Tibial nerve (tissue), 4 donors: ENCODE measurements around the gene CYB561A3.

Source experiments
- CTCF ChIP-seq, 5 experiments: fragments of 200-600 bp in 3 of 5; fragments of 450-650 bp in 2 of 5; sonication (generic) in 3 of 5; IDR thresholded peaks; one replicate each; pipeline ENCODE4 v1.5.1; 2016 to 2019; ENCODE audit warnings: antibody characterized with exemption in 5 of 5, mild to moderate bottlenecking in 3 of 5, moderate library complexity in 2 of 5
- EP300 ChIP-seq, 2 donors: sonication (generic); formaldehyde crosslinking; IDR thresholded peaks; one replicate each; pipeline ENCODE4 v1.6.1; 2017; ENCODE audit warnings: antibody characterized with exemption in 2 of 2, mild to moderate bottlenecking in 1 of 2
- POLR2A ChIP-seq, 2 donors: fragments of 450-650 bp; IDR thresholded peaks; one replicate each; pipeline ENCODE4 v1.6.1; 2017; ENCODE audit warnings: antibody characterized with exemption in 2 of 2, mild to moderate bottlenecking in 2 of 2, moderate library complexity in 2 of 2

GRCh38 chr11:61338783-61339489 lies 22.7 kb downstream of the CYB561A3 start:
- TF ChIP-seq CTCF (IDR thresholded peaks at IDR 0.05) = no peak
- no peak for TF ChIP-seq POLR2A (IDR thresholded peaks at IDR 0.05)
- no peak for TF ChIP-seq EP300 (IDR thresholded peaks at IDR 0.05)
